Right lobe of liver (tissue), 6 donors: Measurements from ENCODE around the gene BCL2L14. TPM values are rescaled to one million over a fixed set of nuclear protein-coding genes. Genes with fewer than 3 reads are reported as not detected.

ENCODE experiments used
- ATAC-seq, 4 donors: fragments of 200-7000 bp; cut with Tn5 transposase; one replicate each; pipeline ENCODE4 v1.9.1; 2020; ENCODE audit warnings: mild to moderate bottlenecking in 4 of 4, moderate library complexity in 4 of 4
- DNase-seq, 3 donors: peaks; one replicate each; pipeline ENCODE4 v3.0.0-alpha.2; 2020
- H3K27ac ChIP-seq, 3 donors: fragments of 200-600 bp; one replicate each; pipeline ENCODE4 v1.8.0; 2022
- H3K27me3 ChIP-seq, 2 donors: fragments of 200-600 bp; one replicate each; pipeline ENCODE4 v1.8.0; 2022
- H3K36me3 ChIP-seq, 4 donors: fragments of 200-600 bp; sonication (generic) in 1 of 4; one replicate each; pipeline versions ENCODE4 v1.5.1 to v1.8.0; 2017 to 2022; ENCODE audit warnings: control low read depth in 1 of 4
- H3K4me1 ChIP-seq, 4 donors: fragments of 200-600 bp; sonication (generic) in 1 of 4; one replicate each; pipeline versions ENCODE4 v1.5.1 to v1.8.0; 2017 to 2022; ENCODE audit warnings: control low read depth in 1 of 4
- H3K4me3 ChIP-seq, 3 donors: fragments of 200-600 bp; one replicate each; pipeline ENCODE4 v1.8.0; 2022
- H3K9me3 ChIP-seq, 4 donors: fragments of 200-600 bp; sonication (generic) in 1 of 4; one replicate each; pipeline versions ENCODE4 v1.5.1 to v1.8.0; 2017 to 2022; ENCODE audit warnings: control low read depth in 1 of 4
- POLR2A ChIP-seq: fragments of 450-650 bp; IDR thresholded peaks from one replicate; pipeline ENCODE4 v1.6.1; 2017; ENCODE audit warnings: antibody characterized with exemption, mild to moderate bottlenecking
- WGBS: methylation state at CpG from one replicate; pipeline ENCODE4 v1.1.6; 2018; ENCODE audit warnings: low coverage, low lambda C conversion rate; ENCODE audit not compliant: insufficient coverage; ENCODE audit errors: missing lambda C conversion rate; 5-methylcytosine and 5-hydroxymethylcytosine counted together
- intact Hi-C, 2 donors: fragments of 100-400 bp; cut with DNase I; formaldehyde crosslinking; loops; one replicate each; pipeline versions ENCODE4 v1.11.2 to v1.14.1; 2022
- total RNA-seq, 6 experiments: library from RNA; depleted of rRNA in 2 of 6; stranded (reverse); fragments of >200 nt in 2 of 6; fragmentation: NEBNext Ultra II Directional in 3 of 6; extraction: Animal tissue kit (Norgen Biotek cat#: 25700) in 3 of 6; gene quantifications; one replicate each; pipeline versions ENCODE4 v1.1.0 to v1.2.4, GENCODE V29; 2016 to 2023
- TF ChIP-seq, protein P1 (sequence below), 4 donors: fragments of 200-600 bp in 3 of 4; fragments of 450-650 bp in 1 of 4; IDR thresholded peaks; one replicate each; pipeline versions ENCODE4 v1.5.1 to v1.8.0; 2016 to 2022; ENCODE audit warnings: antibody characterized with exemption in 4 of 4, mild to moderate bottlenecking in 2 of 4
- donor health status: DM: no; HTN: yes; CAD: no.
- donor health status: DM: no; HTN: no; CAD: no.
- donor health status: DM: no; HTN: no; CAD: no.
- donor health status: DM: no; HTN: yes; CAD: no.
- donor health status: DM: no; HTN: yes; CAD: no.

BCL2L14 gene
- total RNA-seq, 6 experiments from 2014 or later: 0.14 to 1.1 TPM; not detected in 4

DNA sequence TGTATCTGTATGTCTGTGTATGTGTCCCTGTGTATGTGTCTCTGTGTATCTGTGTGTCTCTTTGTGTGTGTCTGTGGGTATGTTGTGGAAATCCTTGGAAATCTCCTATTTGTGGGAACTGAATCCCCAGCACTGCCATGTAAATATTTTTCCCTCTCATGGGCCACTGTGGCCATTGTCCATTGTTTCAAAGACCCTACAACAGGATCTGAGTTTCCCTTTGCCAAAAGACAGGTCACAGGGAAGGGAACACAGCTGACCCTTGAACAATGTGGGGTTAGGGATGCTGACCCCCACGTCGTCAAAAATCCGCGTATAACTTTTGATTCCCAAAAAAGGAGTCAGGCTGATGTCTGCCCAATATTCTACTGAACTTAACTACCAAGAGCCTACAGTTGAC lies 22.5 kb upstream of the BCL2L14 start:
- H3K27me3 ChIP-seq: no peaks in the 10 kb centered on the region
- no peaks in the 10 kb centered on the region for H3K36me3 ChIP-seq
- intact Hi-C loops: no loop called here
- DNase-seq (no peak), ATAC-seq (no peak)
- H3K4me3 ChIP-seq: no peak overlapping the region
- H3K9me3 ChIP-seq: no peaks in the 10 kb centered on the region
- no peaks in the 10 kb centered on the region for H3K4me1 ChIP-seq
- TF ChIP-seq, protein P1, sequence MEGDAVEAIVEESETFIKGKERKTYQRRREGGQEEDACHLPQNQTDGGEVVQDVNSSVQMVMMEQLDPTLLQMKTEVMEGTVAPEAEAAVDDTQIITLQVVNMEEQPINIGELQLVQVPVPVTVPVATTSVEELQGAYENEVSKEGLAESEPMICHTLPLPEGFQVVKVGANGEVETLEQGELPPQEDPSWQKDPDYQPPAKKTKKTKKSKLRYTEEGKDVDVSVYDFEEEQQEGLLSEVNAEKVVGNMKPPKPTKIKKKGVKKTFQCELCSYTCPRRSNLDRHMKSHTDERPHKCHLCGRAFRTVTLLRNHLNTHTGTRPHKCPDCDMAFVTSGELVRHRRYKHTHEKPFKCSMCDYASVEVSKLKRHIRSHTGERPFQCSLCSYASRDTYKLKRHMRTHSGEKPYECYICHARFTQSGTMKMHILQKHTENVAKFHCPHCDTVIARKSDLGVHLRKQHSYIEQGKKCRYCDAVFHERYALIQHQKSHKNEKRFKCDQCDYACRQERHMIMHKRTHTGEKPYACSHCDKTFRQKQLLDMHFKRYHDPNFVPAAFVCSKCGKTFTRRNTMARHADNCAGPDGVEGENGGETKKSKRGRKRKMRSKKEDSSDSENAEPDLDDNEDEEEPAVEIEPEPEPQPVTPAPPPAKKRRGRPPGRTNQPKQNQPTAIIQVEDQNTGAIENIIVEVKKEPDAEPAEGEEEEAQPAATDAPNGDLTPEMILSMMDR (IDR thresholded peaks at IDR 0.05): no peak
- TF ChIP-seq POLR2A: no peak
- H3K27ac ChIP-seq: no peak overlapping the region
- WGBS: 76% methylated on average over 4 of the region's 4 CpGs

DNA sequence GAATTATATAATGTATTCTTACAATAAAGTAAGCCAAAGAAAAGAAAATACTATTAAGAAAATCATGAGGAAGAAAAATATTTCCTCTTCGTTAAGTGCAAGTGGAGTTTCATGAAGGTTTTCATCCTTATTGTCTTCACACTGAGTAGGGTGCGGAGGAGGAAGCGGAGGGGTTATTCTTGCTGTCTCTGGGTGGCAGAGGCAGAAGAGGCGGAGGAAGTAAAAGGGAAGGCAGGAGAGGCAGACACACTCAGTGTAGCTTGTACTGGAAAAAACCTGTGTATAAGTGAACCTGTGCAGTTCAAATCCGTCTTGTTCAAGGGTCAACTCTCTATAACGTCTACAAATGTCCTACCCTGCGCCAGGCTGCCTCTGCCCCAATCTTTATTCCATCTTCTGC lies 22.0 kb upstream of the BCL2L14 start:
- Histone ChIP-seq H3K9me3 (no peaks in the 10 kb centered on the region), H3K27ac (no peak overlapping the region), H3K4me3 (no peak overlapping the region), H3K27me3 (no peaks in the 10 kb centered on the region), H3K36me3 (no peaks in the 10 kb centered on the region), H3K4me1 (no peaks in the 10 kb centered on the region)
- intact Hi-C loops: no loop called here
- ATAC-seq (no peak), DNase-seq (no peak)
- no peak for TF ChIP-seq POLR2A
- TF ChIP-seq, protein P1 (IDR thresholded peaks at IDR 0.05): no peak
- 81% methylated on average over 6 of the region's 7 CpGs for WGBS

DNA sequence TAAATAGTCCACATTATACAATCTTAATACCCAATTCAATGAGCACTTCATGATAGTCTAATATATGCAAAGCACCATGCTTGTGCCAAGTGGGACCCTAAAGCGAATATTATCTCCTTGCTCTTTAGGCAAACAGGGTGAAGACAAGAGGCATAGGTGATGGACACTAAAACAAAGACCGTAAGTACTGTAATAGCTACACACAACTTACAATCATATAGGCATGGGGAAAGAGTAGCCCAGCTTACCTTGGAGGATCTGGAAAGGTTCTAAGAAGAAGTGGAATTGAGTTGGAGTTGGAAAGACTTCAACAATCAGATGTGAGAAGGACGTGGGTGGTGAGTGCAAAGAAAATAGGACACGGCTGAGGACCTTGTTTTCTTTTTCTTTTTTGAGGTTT lies 19.1 kb upstream of the BCL2L14 start:
- intact Hi-C loops: no loop called here
- WGBS: 75% methylated on average over 4 of the region's 4 CpGs
- no peaks in the 10 kb centered on the region for H3K27me3 ChIP-seq
- no peak for TF ChIP-seq POLR2A
- TF ChIP-seq, protein P1 (IDR thresholded peaks at IDR 0.05): no peak
- ATAC-seq (no peak), DNase-seq (no peak)
- H3K4me1 ChIP-seq: no peaks in the 10 kb centered on the region
- no peaks in the 10 kb centered on the region for H3K9me3 ChIP-seq
- H3K27ac ChIP-seq: no peak overlapping the region
- no peak overlapping the region for H3K4me3 ChIP-seq
- no peaks in the 10 kb centered on the region for H3K36me3 ChIP-seq

DNA sequence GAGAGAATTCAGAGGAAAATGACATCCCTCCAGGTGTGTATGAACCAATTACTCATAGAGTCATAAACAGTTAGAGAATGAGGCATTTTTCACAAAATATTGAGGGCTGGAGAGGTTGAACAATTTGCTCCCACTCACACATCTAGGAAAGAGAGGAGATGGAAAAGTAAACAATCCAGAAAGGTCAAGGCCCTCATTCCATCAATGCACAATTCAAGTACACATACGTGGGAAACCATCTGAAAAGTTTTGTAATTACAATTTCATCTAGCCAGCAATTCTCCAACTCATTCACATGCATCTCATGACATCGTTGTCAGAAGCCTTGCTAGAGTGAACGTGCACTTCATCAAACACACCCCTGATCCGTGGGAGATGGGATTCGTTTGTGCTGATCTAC lies 15.7 kb upstream of the BCL2L14 start:
- Histone ChIP-seq H3K9me3 (no peaks in the 10 kb centered on the region), H3K36me3 (no peaks in the 10 kb centered on the region), H3K27me3 (no peaks in the 10 kb centered on the region), H3K27ac (no peak overlapping the region), H3K4me3 (no peak overlapping the region), H3K4me1 (no peaks in the 10 kb centered on the region)
- DNase-seq (no peak), ATAC-seq (no peak)
- intact Hi-C loops: no loop called here
- TF ChIP-seq, protein P1 (IDR thresholded peaks at IDR 0.05): no peak
- TF ChIP-seq POLR2A: no peak
- 65% methylated on average over 5 of the region's 5 CpGs for WGBS

DNA sequence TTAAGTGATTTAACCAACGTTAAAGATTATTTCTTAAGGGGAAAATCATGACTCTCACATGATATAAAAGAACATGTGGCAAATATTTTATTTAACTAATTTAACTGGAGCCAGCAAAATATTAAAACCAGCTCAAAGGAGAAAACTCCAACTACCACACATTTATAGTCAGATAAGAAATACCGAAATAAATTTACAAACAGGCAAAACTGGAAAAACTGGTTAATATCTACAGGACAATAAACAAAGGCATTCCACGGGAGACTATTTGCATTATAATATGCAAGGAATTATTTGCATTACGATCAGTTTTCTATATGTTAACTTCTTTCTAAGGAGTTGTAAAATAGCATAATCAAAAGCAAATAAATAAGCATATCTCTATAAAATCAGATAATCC lies 13.8 kb upstream of the BCL2L14 start:
- Histone ChIP-seq H3K9me3 (no peaks in the 10 kb centered on the region), H3K4me3 (no peak overlapping the region), H3K27ac (no peak overlapping the region), H3K4me1 (no peaks in the 10 kb centered on the region), H3K36me3 (no peaks in the 10 kb centered on the region), H3K27me3 (no peaks in the 10 kb centered on the region)
- intact Hi-C loops: no loop called here
- 63% methylated on average over 4 of the region's 4 CpGs for WGBS
- DNase-seq (no peak), ATAC-seq (no peak)
- no peak for TF ChIP-seq POLR2A
- TF ChIP-seq, protein P1 (IDR thresholded peaks at IDR 0.05): no peak
